Measurements from ENCODE around the gene SPINK2.

GRCh38 chr4:56772134-56772533, 49.4 kb downstream of the SPINK2 start:
- TF ChIP-seq CTCF (IDR thresholded peaks at IDR 0.05) (no peak), POLR2AphosphoS5 (IDR thresholded peaks at IDR 0.05) (no peak), EP300 (IDR thresholded peaks at IDR 0.05; ENCODE audit: low read depth) (no peak), POLR2A (IDR thresholded peaks at IDR 0.05) (no peak)

All from transverse colon (tissue), 4 donors.